Measurements from ENCODE around the gene MTCL1.

The MTCL1 gene

GRCh38 chr18:8865934-8866333 is 160.6 kb downstream of the MTCL1 start:
- DNase-seq (ENCODE audit: low read depth in 2 of 2), result no peak

- no peak for DNase-seq (ENCODE audit: low read depth in 2 of 2)
Observed at GRCh38 chr18:8866679-8867078, 161.3 kb downstream of the MTCL1 start.

GRCh38 chr18:8868276-8868675 is 162.9 kb downstream of the MTCL1 start:
- no peak for DNase-seq (ENCODE audit: low read depth in 2 of 2)

GRCh38 chr18:8868779-8869415 is 163.5 kb downstream of the MTCL1 start:
- DNase-seq (ENCODE audit: low read depth in 2 of 2), result no peak

- DNase-seq (ENCODE audit: low read depth in 2 of 2), result no peak
Observed at GRCh38 chr18:8869696-8870095, 164.3 kb downstream of the MTCL1 start.

- DNase-seq (ENCODE audit: low read depth in 2 of 2), result no peak
Observed at GRCh38 chr18:8870528-8870927, 165.2 kb downstream of the MTCL1 start.

- no peak for DNase-seq (ENCODE audit: low read depth in 2 of 2)
Observed at GRCh38 chr18:8871489-8871888, 166.1 kb downstream of the MTCL1 start.

- no peak for DNase-seq (ENCODE audit: low read depth in 2 of 2)
Observed at GRCh38 chr18:8874872-8875271, 169.5 kb downstream of the MTCL1 start.

GRCh38 chr18:8876887-8877286 is 171.5 kb downstream of the MTCL1 start:
- DNase-seq (ENCODE audit: low read depth in 2 of 2), result no peak

GRCh38 chr18:8881103-8881502 is 175.7 kb downstream of the MTCL1 start:
- DNase-seq (ENCODE audit: low read depth in 2 of 2), result no peak
